H9 (cell line): ENCODE measurements around the gene RNLS. TPM values are rescaled to one million over a fixed set of nuclear protein-coding genes. Genes with fewer than 3 reads are reported as not detected.

Experiments used
- DNase-seq: peaks from one replicate; pipeline ENCODE4 v3.0.0-alpha.2; 2017
- H2AFZ ChIP-seq: one replicate; pipeline ENCODE4 v1.6.1; 2013; ENCODE audit warnings: mild to moderate bottlenecking, low read length, control low read depth, moderate library complexity
- H2AK5ac ChIP-seq: 2 replicates; pipeline ENCODE4 v1.6.1; 2013; ENCODE audit warnings: low read length, control low read depth, mixed read lengths; ENCODE audit not compliant: insufficient read length
- H2BK120ac ChIP-seq: one replicate; pipeline ENCODE4 v1.6.1; 2013; ENCODE audit warnings: low read depth, mild to moderate bottlenecking, low read length, control low read depth, inconsistent platforms; ENCODE audit not compliant: poor library complexity, severe bottlenecking
- H2BK12ac ChIP-seq: 2 replicates; pipeline ENCODE4 v1.6.1; 2013; ENCODE audit warnings: low read length, control low read depth, mixed read lengths, low read depth; ENCODE audit not compliant: insufficient read length
- H2BK15ac ChIP-seq: 2 replicates; pipeline ENCODE4 v1.6.1; 2013; ENCODE audit warnings: low read depth, low read length, control low read depth
- H2BK20ac ChIP-seq: one replicate; pipeline ENCODE4 v1.6.1; 2013; ENCODE audit warnings: low read depth, mild to moderate bottlenecking, low read length, control low read depth, inconsistent platforms; ENCODE audit not compliant: poor library complexity, severe bottlenecking
- H2BK5ac ChIP-seq: 2 replicates; pipeline ENCODE4 v1.6.1; 2013; ENCODE audit warnings: low read length, control low read depth, mixed read lengths; ENCODE audit not compliant: insufficient read length
- H3K14ac ChIP-seq: 2 replicates; pipeline ENCODE4 v1.6.1; 2013; ENCODE audit warnings: low read length, control low read depth; ENCODE audit not compliant: insufficient read depth
- H3K18ac ChIP-seq: 2 replicates; pipeline ENCODE4 v1.6.1; 2013; ENCODE audit warnings: low read depth, mild to moderate bottlenecking, mixed read lengths, low read length, control low read depth; ENCODE audit not compliant: insufficient read length
- H3K23ac ChIP-seq: 2 replicates; pipeline ENCODE4 v1.6.1; 2013; ENCODE audit warnings: low read length, control low read depth, mixed read lengths, low read depth; ENCODE audit not compliant: insufficient read length
- H3K23me2 ChIP-seq: 2 replicates; pipeline ENCODE4 v1.6.1; 2013; ENCODE audit warnings: low read depth, mild to moderate bottlenecking, mixed read lengths, low read length, control low read depth; ENCODE audit not compliant: insufficient read length, poor library complexity, severe bottlenecking
- H3K27ac ChIP-seq: 2 replicates; pipeline ENCODE4 v1.5.1; 2013; ENCODE audit warnings: low read length, control low read depth, mixed read lengths, low read depth; ENCODE audit not compliant: insufficient read length
- H3K27me3 ChIP-seq: 2 replicates; pipeline ENCODE4 v1.6.1; 2013; ENCODE audit warnings: low read length, control low read depth, inconsistent platforms; ENCODE audit not compliant: insufficient read depth
- H3K4ac ChIP-seq: 2 replicates; pipeline ENCODE4 v1.6.1; 2013; ENCODE audit warnings: low read depth, mild to moderate bottlenecking, control low read depth, inconsistent platforms, low read length, moderate library complexity
- H3K4me1 ChIP-seq: 2 replicates; pipeline ENCODE4 v1.6.1; 2013; ENCODE audit warnings: low read length, control low read depth, inconsistent platforms; ENCODE audit not compliant: insufficient read depth
- H3K4me2 ChIP-seq: 2 replicates; pipeline ENCODE4 v1.6.1; 2013; ENCODE audit warnings: low read length, control low read depth, mixed read lengths; ENCODE audit not compliant: insufficient read length, insufficient read depth
- H3K56ac ChIP-seq: 2 replicates; pipeline ENCODE4 v1.6.1; 2013; ENCODE audit warnings: low read depth, mild to moderate bottlenecking, mixed read lengths, low read length, control low read depth; ENCODE audit not compliant: insufficient read length
- H3K79me1 ChIP-seq: 2 replicates; pipeline ENCODE4 v1.6.1; 2013; ENCODE audit warnings: low read depth, mild to moderate bottlenecking, moderate library complexity, low read length, control low read depth, inconsistent platforms; ENCODE audit not compliant: insufficient read depth, poor library complexity, severe bottlenecking
- H3K79me2 ChIP-seq: 2 replicates; pipeline ENCODE4 v1.6.1; 2013; ENCODE audit warnings: low read length, control low read depth, inconsistent platforms; ENCODE audit not compliant: insufficient read depth
- H3K9ac ChIP-seq: 2 replicates; pipeline ENCODE4 v1.6.1; 2013; ENCODE audit warnings: low read length, control low read depth, mixed read lengths; ENCODE audit not compliant: insufficient read length; ENCODE audit errors: extremely low read depth
- H3K9me3 ChIP-seq: one replicate; pipeline ENCODE4 v1.6.1; 2013; ENCODE audit warnings: low read depth, low read length, inconsistent platforms; ENCODE audit not compliant: control insufficient read depth
- H3T11ph ChIP-seq: one replicate; pipeline ENCODE4 v1.6.1; 2013; ENCODE audit warnings: mild to moderate bottlenecking, low read length, control low read depth, inconsistent platforms
- H4K20me1 ChIP-seq: one replicate; pipeline ENCODE4 v1.6.1; 2013; ENCODE audit not compliant: control insufficient read depth, insufficient read length, insufficient read depth
- H4K5ac ChIP-seq: 2 replicates; pipeline ENCODE4 v1.6.1; 2013; ENCODE audit warnings: low read depth, mild to moderate bottlenecking, mixed read lengths, low read length, control low read depth; ENCODE audit not compliant: insufficient read length
- H4K8ac ChIP-seq: replicated peaks from 2 replicates; pipeline ENCODE4 v1.6.1; 2013; ENCODE audit warnings: low read length, control low read depth, mixed read lengths, low read depth; ENCODE audit not compliant: insufficient read length
- H4K91ac ChIP-seq: 2 replicates; pipeline ENCODE4 v1.6.1; 2013; ENCODE audit warnings: low read depth, mild to moderate bottlenecking, moderate library complexity, mixed read lengths, low read length, control low read depth; ENCODE audit not compliant: insufficient read length
- H3K27ac Mint-ChIP-seq, 3 experiments: 2 replicates in 2 of 3; 3 replicates in 1 of 3; pipeline ENCODE4 v1.8.0; 2020 to 2021; ENCODE audit warnings: mixed read lengths in 3 of 3, mild to moderate bottlenecking in 1 of 3, moderate library complexity in 1 of 3
- H3K27me3 Mint-ChIP-seq: 2 replicates; pipeline ENCODE4 v1.8.0; 2021; ENCODE audit warnings: low read depth, mild to moderate bottlenecking, moderate library complexity, mixed read lengths
- H3K36me3 Mint-ChIP-seq, 3 experiments: 2 replicates in 2 of 3; 3 replicates in 1 of 3; pipeline ENCODE4 v1.8.0; 2020 to 2021; ENCODE audit warnings: low read depth in 3 of 3, mixed read lengths in 3 of 3; ENCODE audit not compliant: insufficient read depth in 1 of 3
- H3K4me1 Mint-ChIP-seq, 2 experiments: 2 replicates each; pipeline ENCODE4 v1.8.0; 2020; ENCODE audit warnings: mixed read lengths in 2 of 2
- H3K4me3 Mint-ChIP-seq, 2 experiments: 2 replicates in 1 of 2; 3 replicates in 1 of 2; pipeline ENCODE4 v1.8.0; 2020 to 2021; ENCODE audit warnings: mild to moderate bottlenecking in 2 of 2, mixed read lengths in 2 of 2, moderate library complexity in 1 of 2
- H3K9me3 Mint-ChIP-seq, 2 experiments: 2 replicates in 1 of 2; 3 replicates in 1 of 2; pipeline ENCODE4 v1.8.0; 2020; ENCODE audit warnings: mild to moderate bottlenecking in 2 of 2, mixed read lengths in 2 of 2, moderate library complexity in 1 of 2
- CTCF ChIP-seq: fragments of 200-600 bp; sonication (generic); conservative IDR thresholded peaks from 3 replicates; pipeline ENCODE4 v1.8.0; 2021; ENCODE audit warnings: antibody characterized with exemption, mild to moderate bottlenecking
- WGBS: extraction: QIAGEN DNeasy Blood & Tissue Kit; methylation state at CpG from one replicate; pipeline ENCODE4 v1.1.7; 2013; ENCODE audit warnings: missing lambda C conversion rate, low lambda C conversion rate, mixed read lengths; ENCODE audit not compliant: insufficient read length; ENCODE audit errors: extremely low coverage; 5-methylcytosine and 5-hydroxymethylcytosine counted together
- total RNA-seq: library from RNA; stranded (reverse); gene quantifications from 2 replicates; pipeline ENCODE4 v1.2.1, GENCODE V29; 2021

Gene RNLS
- total RNA-seq, 1 experiment from 2014 or later: 7.5 TPM

GRCh38 chr10:88245974-88246511 lies 337.1 kb downstream of the RNLS start:
- no peaks in the 10 kb centered on the region; a peak in 1 of 4 replicates for H3K4me1 Mint-ChIP-seq
- H3K23me2 ChIP-seq: no peaks in the 10 kb centered on the region
- H2BK12ac ChIP-seq: no peak overlapping the region
- no peaks in the 10 kb centered on the region for H3K79me2 ChIP-seq
- no peak overlapping the region for H3K56ac ChIP-seq
- no peak overlapping the region for H3K4me2 ChIP-seq
- no peak overlapping the region for H2BK20ac ChIP-seq
- no peaks in the 10 kb centered on the region for H3K9me3 Mint-ChIP-seq
- no peak overlapping the region for H2BK15ac ChIP-seq
- H3K4ac ChIP-seq: no peak overlapping the region
- no peaks in the 10 kb centered on the region for H3K27me3 ChIP-seq
- H3K36me3 Mint-ChIP-seq: no peaks in the 10 kb centered on the region
- no peak overlapping the region for H3K14ac ChIP-seq
- no peak overlapping the region for H3K27ac ChIP-seq
- H4K5ac ChIP-seq: no peak overlapping the region
- no peak overlapping the region for H4K8ac ChIP-seq
- no CpG with 5 or more reads among the region's 4 CpGs for WGBS
- no peak for DNase-seq
- H3T11ph ChIP-seq: no peak overlapping the region
- no peaks in the 10 kb centered on the region for H4K20me1 ChIP-seq
- H3K23ac ChIP-seq: no peak overlapping the region
- TF ChIP-seq CTCF: no peak
- no peak overlapping the region for H4K91ac ChIP-seq
- no peaks in the 10 kb centered on the region for H3K4me1 ChIP-seq
- H3K27me3 Mint-ChIP-seq: no peaks in the 10 kb centered on the region; the same call in 1 of the 2 replicates
- H3K9me3 ChIP-seq: no peaks in the 10 kb centered on the region
- H3K4me3 Mint-ChIP-seq: no peak overlapping the region
- no peak overlapping the region for H2AFZ ChIP-seq
- no peak overlapping the region for H3K9ac ChIP-seq
- no peak overlapping the region for H2AK5ac ChIP-seq
- no peak overlapping the region for H2BK5ac ChIP-seq
- H3K79me1 ChIP-seq: no peaks in the 10 kb centered on the region
- H2BK120ac ChIP-seq: no peak overlapping the region
- H3K27ac Mint-ChIP-seq: no peak overlapping the region
- no peak overlapping the region for H3K18ac ChIP-seq
